GOT3 (cell line): ENCODE results near the gene SHLD1.

Experiments
- DNase-seq: peaks from one replicate; lab custom pipeline; 2025; ENCODE audit warnings: mixed read lengths; lab: John Stamatoyannopoulos, UW

SHLD1 gene

DNA sequence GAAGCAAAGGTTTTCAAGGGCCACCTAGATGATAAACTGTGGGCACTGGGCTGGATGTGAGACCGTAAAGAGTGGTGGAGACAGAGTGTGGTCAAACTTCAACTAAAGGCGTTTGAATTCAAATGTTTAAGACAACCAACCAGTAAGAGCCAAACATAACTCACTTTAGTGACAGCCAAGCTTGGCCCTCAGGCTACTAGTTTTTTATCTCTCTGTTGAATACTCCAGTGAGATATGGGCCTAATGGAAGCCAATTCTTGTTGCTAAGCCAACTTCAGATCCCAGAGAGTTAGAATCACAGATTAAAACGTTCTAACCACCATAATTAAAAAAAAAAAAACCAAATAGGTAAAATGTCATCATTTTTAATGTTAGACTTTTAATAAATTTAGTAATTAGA, 142.9 kb downstream of the SHLD1 start:
- no peak for DNase-seq

DNA sequence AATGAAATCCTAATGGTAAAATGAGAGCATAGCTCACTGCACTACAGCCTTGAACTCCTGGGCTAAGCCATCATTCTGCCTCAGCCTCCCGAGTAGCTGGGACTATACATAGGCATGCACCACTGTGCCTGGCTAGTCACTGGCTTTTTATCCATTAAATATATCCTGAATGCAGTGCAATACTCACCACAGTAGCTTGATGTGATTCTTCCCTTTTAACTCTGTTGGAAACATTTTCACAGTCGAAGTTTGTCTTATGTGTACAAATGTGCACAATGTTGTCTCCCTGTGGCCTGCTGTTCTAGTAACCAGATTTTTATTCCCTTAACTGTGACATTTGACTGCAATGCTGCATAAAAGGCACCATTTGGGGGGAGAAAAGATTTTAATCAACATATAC, 143.4 kb downstream of the SHLD1 start:
- no peak for DNase-seq

- no peak for DNase-seq
Observed at GRCh38 chr20:5895626-5896025, 145.4 kb downstream of the SHLD1 start.

GRCh38 chr20:5899444-5899843, 149.2 kb downstream of the SHLD1 start:
- no peak for DNase-seq

GRCh38 chr20:5900908-5901307, 150.7 kb downstream of the SHLD1 start:
- DNase-seq = no peak

- no peak for DNase-seq
Observed at GRCh38 chr20:5908981-5909380, 158.8 kb downstream of the SHLD1 start.

DNA sequence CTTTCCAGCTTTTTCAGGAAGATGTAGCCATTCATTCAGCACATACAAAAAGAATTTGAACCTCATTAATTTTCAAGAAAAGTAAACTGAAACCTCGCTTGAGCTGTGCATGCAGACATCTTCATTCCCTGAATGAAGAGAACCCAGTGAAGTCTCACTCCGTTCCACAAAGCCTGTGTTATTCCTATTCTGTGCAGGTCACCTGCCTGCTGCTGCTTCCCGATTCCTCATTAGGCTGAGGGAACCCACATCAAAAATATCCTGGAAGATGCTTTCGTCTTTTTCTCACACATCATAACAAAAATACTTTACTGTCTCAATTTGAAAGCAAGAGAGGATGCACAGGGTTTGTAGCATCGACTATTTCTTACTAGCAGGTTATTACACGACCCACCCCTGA, 160.0 kb downstream of the SHLD1 start:
- no peak for DNase-seq

DNA sequence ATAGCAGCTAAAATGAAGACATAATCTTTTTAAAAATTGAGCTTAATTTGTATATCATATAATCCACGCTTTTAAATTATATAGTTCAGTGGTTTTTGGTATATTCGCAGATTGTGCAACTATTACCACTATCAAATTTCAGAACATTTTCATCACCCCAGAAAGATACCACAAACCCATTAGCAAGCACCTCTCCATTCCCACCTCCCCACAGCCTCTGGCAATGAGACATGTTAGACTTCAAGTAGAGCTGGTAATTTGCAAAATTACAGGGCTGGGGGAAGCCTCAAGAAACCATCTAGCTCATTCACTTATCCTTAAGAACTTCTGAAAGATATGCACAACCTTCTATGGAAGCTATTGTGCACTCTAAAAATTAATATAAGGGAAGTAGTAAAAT, 163.0 kb downstream of the SHLD1 start:
- DNase-seq = no peak
